K562 (cell line): ENCODE data around the gene CAPN8. TPM values are rescaled to one million over a fixed set of nuclear protein-coding genes. Genes with fewer than 3 reads are reported as not detected.
A peak's percentile ranks its signal among the peaks of the same experiment; 100 is the strongest.

Source experiments
- ATF1 ChIP-seq, 2 experiments: fragments of 450-650 bp in 1 of 2; IDR thresholded peaks; 2 replicates each; pipeline ENCODE4 v1.6.1; 2016; ENCODE audit warnings: missing compliant biosample characterization in 1 of 2, missing genetic modification characterization in 1 of 2
- ATF3 ChIP-seq, 2 experiments: fragments of 450-650 bp in 1 of 2; sonication (generic) in 1 of 2; formaldehyde crosslinking in 1 of 2; IDR thresholded peaks in 1 of 2; conservative IDR thresholded peaks in 1 of 2; 2 replicates each; pipeline versions ENCODE4 v1.6.1 to v1.8.1; 2016 to 2023; ENCODE audit warnings: mild to moderate bottlenecking in 2 of 2, moderate library complexity in 2 of 2, inconsistent platforms in 1 of 2, missing genetic modification reagents in 1 of 2
- ATF6 ChIP-seq: sonication (generic); formaldehyde crosslinking; IDR thresholded peaks from 2 replicates; pipeline ENCODE4 v1.4.0; 2020; ENCODE audit warnings: mild to moderate bottlenecking, missing genetic modification reagents
- CBFA2T2 ChIP-seq: fragments of 450-650 bp; conservative IDR thresholded peaks from 2 replicates; pipeline ENCODE4 v1.6.1; 2017; ENCODE audit warnings: mild to moderate bottlenecking
- CBFA2T3 ChIP-seq: fragments of 450-650 bp; IDR thresholded peaks from 2 replicates; pipeline ENCODE4 v1.6.1; 2017
- CREM ChIP-seq: IDR thresholded peaks from 2 replicates; pipeline ENCODE4 v1.6.1; 2014; ENCODE audit warnings: antibody characterized with exemption, low read depth
- DACH1 ChIP-seq: fragments of 450-650 bp; IDR thresholded peaks from 2 replicates; pipeline ENCODE4 v1.6.1; 2018; ENCODE audit not compliant: partially characterized antibody
- HES1 ChIP-seq: fragments of 450-650 bp; IDR thresholded peaks from 2 replicates; pipeline ENCODE4 v1.6.1; 2016; ENCODE audit warnings: low read depth, mild to moderate bottlenecking, moderate library complexity
- HNRNPK ChIP-seq: fragments of 200-400 bp; formaldehyde crosslinking; IDR thresholded peaks from one replicate; pipeline ENCODE4 v1.6.1; 2018; ENCODE audit warnings: mild to moderate bottlenecking, low read depth, low read length; ENCODE audit not compliant: poor library complexity, severe bottlenecking
- LARP7 ChIP-seq: fragments of 450-650 bp; IDR thresholded peaks from 2 replicates; pipeline ENCODE4 v1.6.1; 2016
- MBD2 ChIP-seq: sonication (generic); IDR thresholded peaks from 2 replicates; pipeline ENCODE4 v1.6.1; 2016; ENCODE audit warnings: low read depth, borderline replicate concordance
- SIN3A ChIP-seq, 2 experiments: fragments of 150-350 bp in 1 of 2; IDR thresholded peaks; 2 replicates each; pipeline ENCODE4 v1.6.1; 2011 to 2016; ENCODE audit warnings: borderline replicate concordance in 2 of 2, low read depth in 2 of 2, low read length in 2 of 2, mild to moderate bottlenecking in 2 of 2, moderate library complexity in 2 of 2; ENCODE audit not compliant: control insufficient read depth in 1 of 2
- SP1 ChIP-seq: sonication (generic); formaldehyde crosslinking; IDR thresholded peaks from 2 replicates; pipeline ENCODE4 v1.8.1; 2022; ENCODE audit warnings: mild to moderate bottlenecking, missing genetic modification reagents
- TAL1 ChIP-seq: fragments of 450-650 bp; IDR thresholded peaks from 2 replicates; pipeline ENCODE4 v1.6.1; 2016; ENCODE audit warnings: mild to moderate bottlenecking
- TOE1 ChIP-seq, 2 experiments: fragments of 450-650 bp in 1 of 2; sonication (generic) in 1 of 2; formaldehyde crosslinking in 1 of 2; IDR thresholded peaks; 2 replicates each; pipeline versions ENCODE4 v1.7.1 to v1.8.0; 2016 to 2022; ENCODE audit warnings: borderline replicate concordance in 2 of 2, mild to moderate bottlenecking in 2 of 2, antibody characterized with exemption in 1 of 2, inconsistent platforms in 1 of 2, low read depth in 1 of 2, missing genetic modification reagents in 1 of 2, moderate library complexity in 1 of 2
- VEZF1 ChIP-seq: fragments of 200-800 bp; sonication (Bioruptor generic); IDR thresholded peaks from 2 replicates; pipeline ENCODE4 v1.6.1; 2017; ENCODE audit warnings: missing genetic modification characterization, missing compliant biosample characterization
- ZHX1 ChIP-seq: fragments of 150-350 bp; conservative IDR thresholded peaks from 2 replicates; pipeline ENCODE4 v1.6.1; 2014; ENCODE audit warnings: low read length
- ZNF121 ChIP-seq: sonication (generic); formaldehyde crosslinking; conservative IDR thresholded peaks from 2 replicates; pipeline ENCODE4 v1.8.0; 2022; ENCODE audit warnings: missing genetic modification reagents
- ZNF175 ChIP-seq: fragments of 200-800 bp; sonication (Bioruptor generic); IDR thresholded peaks from 2 replicates; pipeline ENCODE4 v1.6.1; 2016; ENCODE audit warnings: low read depth, mild to moderate bottlenecking, missing genetic modification characterization, missing compliant biosample characterization
- ZNF316 ChIP-seq: fragments of 450-650 bp; IDR thresholded peaks from 2 replicates; pipeline ENCODE4 v1.6.1; 2016
- polyA plus RNA-seq, 8 experiments: library from polyadenylated mRNA; depleted of rRNA in 4 of 8; stranded (reverse) in 5 of 8; unstranded in 3 of 8; fragments of >200 nt; fragmentation: Nextera tagmentation in 2 of 8; fragmentation: Illumina TruSeq in 1 of 8; extraction: Ambion mirVana in 2 of 8; extraction: Trizol in 1 of 8; gene quantifications; 2 replicates each; pipeline versions ENCODE4 v1.2.1 to v1.2.3, GENCODE V29; 2011 to 2014; ENCODE audit warnings: inconsistent platforms in 1 of 8, missing spikeins in 1 of 8
- total RNA-seq, 7 experiments: library from RNA; depleted of rRNA in 6 of 7; stranded (reverse); fragments of >200 nt in 6 of 7; fragmentation: Illumina TruSeq in 2 of 7; extraction: Trizol in 2 of 7; gene quantifications; 2 replicates each; pipeline versions ENCODE4 v1.2.1 to v1.2.3, GENCODE V29; 2011 to 2021; ENCODE audit warnings: low replicate concordance in 1 of 7

CAPN8 gene
- total and polyA plus RNA-seq, 9 of the 15 experiments (the other 6 are each of a cell fraction or from before 2014, with no cell fraction given), result 0.06 TPM; not detected in 8

GRCh38 chr1:223678841-223679240, 13.3 kb upstream of the CAPN8 start (continued):
- TF ChIP-seq ATF3 (IDR thresholded peaks at IDR 0.05) (peak; percentile 82), ATF3 (CRISPR knock-in tag; conservative IDR thresholded peaks at IDR 0.05) (peak; percentile 67; the same call in 1 of the 2 replicates), SIN3A (IDR thresholded peaks at IDR 0.05; ENCODE audit: borderline replicate concordance in 2 of 2, control insufficient read depth in 1 of 2, low read depth in 2 of 2, low read length in 2 of 2) (no peak), ZNF121 (CRISPR knock-in tag) (no peak), CBFA2T2 (peak; percentile 94), ATF1 (CRISPR knock-in tag; IDR thresholded peaks at IDR 0.05) (no peak), ATF1 (tag; IDR thresholded peaks at IDR 0.05) (peak; percentile 57), LARP7 (no peak), MBD2 (0 out of 2 replicates have a peak, but pooled peaks have one; percentile 29), DACH1 (peak; percentile 61), HES1 (peak; percentile 78), ZNF316 (no peak), CBFA2T3 (peak; percentile 97), CREM (peak; percentile 79), ZNF175 (CRISPR knock-in tag) (peak; percentile 88), TAL1 (peak; percentile 91), ZHX1 (no peak), SP1 (CRISPR knock-in tag) (0 out of 2 replicates have a peak, but pooled peaks have one; percentile 29), ATF6 (CRISPR knock-in tag) (no peak), VEZF1 (CRISPR knock-in tag) (peak; percentile 45; the same call in 1 of the 2 replicates), HNRNPK (no peak), TOE1 (IDR thresholded peaks at IDR 0.05; ENCODE audit: borderline replicate concordance) (peak; percentile 37; the same call in 1 of the 2 replicates), TOE1 (CRISPR knock-in tag; IDR thresholded peaks at IDR 0.05; ENCODE audit: borderline replicate concordance, low read depth) (no peak)
